CD4-positive, alpha-beta T cell (primary cell): ENCODE results near the gene RILPL1. TPM values are rescaled to one million over a fixed set of nuclear protein-coding genes. Genes with fewer than 3 reads are reported as not detected.
A peak's percentile ranks its signal among the peaks of the same experiment; 100 is the strongest.

ENCODE experiments used
- ATAC-seq: fragments of 200-7000 bp; cut with Tn5 transposase; one replicate; pipeline ENCODE4 v1.10.0; 2022; ENCODE audit warnings: mild to moderate bottlenecking; ENCODE audit not compliant: poor library complexity
- CTCF ChIA-PET: fragments of 350-600 bp; sonication (Branson Sonifier 250); formaldehyde crosslinking; loops from one replicate; lab custom pipeline; 2021; ENCODE audit warnings: antibody characterized with exemption, inconsistent platforms; lab: Charles Lee
- POLR2A ChIA-PET: fragments of 350-600 bp; sonication (Branson Sonifier 250); formaldehyde crosslinking; loops from one replicate; lab custom pipeline; 2021; ENCODE audit warnings: antibody characterized with exemption, inconsistent platforms; lab: Charles Lee
- DNase-seq, 14 experiments: peaks; one replicate each; pipeline ENCODE4 v3.0.0-alpha.2; 2013 to 2020; ENCODE audit warnings: mixed read lengths in 2 of 14
- H3K27ac ChIP-seq, 2 donors: one replicate each; pipeline versions ENCODE4 v1.5.1 to v1.7.0; 2013; ENCODE audit warnings: low read length in 2 of 2, low read depth in 1 of 2, mild to moderate bottlenecking in 1 of 2
- H3K27me3 ChIP-seq, 2 experiments: 1 replicate in 1 of 2; 2 replicates in 1 of 2; pipeline versions ENCODE4 v1.6.1 to v1.7.0; 2013; ENCODE audit warnings: low read length in 2 of 2, control low read depth in 1 of 2, mild to moderate bottlenecking in 1 of 2, moderate library complexity in 1 of 2; ENCODE audit not compliant: insufficient read depth in 2 of 2, control insufficient read depth in 1 of 2
- H3K36me3 ChIP-seq: one replicate; pipeline ENCODE4 v1.6.1; 2013; ENCODE audit warnings: low read length, control low read depth; ENCODE audit not compliant: insufficient read depth
- H3K4me1 ChIP-seq: one replicate; pipeline ENCODE4 v1.6.1; 2013; ENCODE audit warnings: low read length, control low read depth; ENCODE audit not compliant: insufficient read depth
- H3K4me3 ChIP-seq: one replicate; pipeline ENCODE4 v1.5.1; 2013; ENCODE audit warnings: mild to moderate bottlenecking, low read length, moderate library complexity
- H3K9me3 ChIP-seq, 2 experiments: 1 replicate in 1 of 2; 2 replicates in 1 of 2; pipeline versions ENCODE4 v1.6.1 to v1.7.0; 2013; ENCODE audit warnings: low read length in 2 of 2, mild to moderate bottlenecking in 2 of 2, control low read depth in 1 of 2, moderate library complexity in 1 of 2; ENCODE audit not compliant: control insufficient read depth in 1 of 2, insufficient read depth in 1 of 2
- H3K27ac Mint-ChIP-seq: one replicate; pipeline ENCODE4 v1.8.0; 2020; ENCODE audit warnings: mixed read lengths
- H3K27me3 Mint-ChIP-seq: one replicate; pipeline ENCODE4 v1.8.0; 2021; ENCODE audit warnings: mixed read lengths
- H3K36me3 Mint-ChIP-seq: one replicate; pipeline ENCODE4 v1.8.0; 2021; ENCODE audit warnings: low read depth, mixed read lengths
- H3K4me1 Mint-ChIP-seq: one replicate; pipeline ENCODE4 v1.8.0; 2021; ENCODE audit warnings: low read depth, mixed read lengths
- H3K4me3 Mint-ChIP-seq: one replicate; pipeline ENCODE4 v1.8.0; 2020; ENCODE audit warnings: mild to moderate bottlenecking, mixed read lengths
- H3K9me3 Mint-ChIP-seq: one replicate; pipeline ENCODE4 v1.8.0; 2020; ENCODE audit warnings: mixed read lengths
- CTCF ChIP-seq: fragments of 200-600 bp; IDR thresholded peaks from one replicate; pipeline ENCODE4 v1.8.0; 2022; ENCODE audit warnings: antibody characterized with exemption, mild to moderate bottlenecking
- intact Hi-C, 2 experiments: fragments of 100-400 bp; cut with DNase I in 1 of 2; cut with micrococcal nuclease in 1 of 2; formaldehyde crosslinking; loops; one replicate each; pipeline versions ENCODE4 v1.15.1 to v1.9.0; 2023 to 2025; cut with DNase I, micrococcal nuclease
- total RNA-seq, 174 experiments: library from RNA in 2 of 174; stranded (reverse) in 2 of 174; gene quantifications; one replicate each; pipeline ENCODE4 v1.2.3 and lab custom pipeline; 2021 to 2026

Gene RILPL1
- total RNA-seq, 2 experiments from 2014 or later, result 3.3 to 3.4 TPM

- Mint-ChIP-seq H3K9me3 (no peaks in the 10 kb centered on the region), H3K36me3 (peaks cover 4% of the 10 kb centered on the region), H3K27me3 (no peaks in the 10 kb centered on the region), H3K4me1 (peaks cover 18% of the 10 kb centered on the region), H3K4me3 (peak overlapping the region; percentile 95), H3K27ac (peak overlapping the region; percentile 44)
- intact Hi-C loops, result loop anchor here in 1 of 2 experiments (5.0 kb wide), 2 partner anchors 76 to 101 kb away; partner anchors contain the start of gene SNRNP35
- Histone ChIP-seq H3K27me3 (no peaks in the 10 kb centered on the region), H3K27ac (no peak overlapping the region), H3K9me3 (no peaks in the 10 kb centered on the region), H3K36me3 (no peaks in the 10 kb centered on the region), H3K4me1 (peaks cover 23% of the 10 kb centered on the region), H3K4me3 (peak overlapping the region; percentile 67)
- ATAC-seq, result no peak
- ChIA-PET CTCF (no interaction called here), POLR2A (interaction anchor here (0.6 kb wide), 1 partner anchor 150 kb away, joined by 3 read pairs; no protein-coding TSS in a partner anchor)
- no peak for TF ChIP-seq CTCF
- peak in 3 of 14 experiments; percentile 15 to 49 (median 37) for DNase-seq
Measured at GRCh38 chr12:123532808-123533649, 490 bp downstream of the RILPL1 start.

GRCh38 chr12:123532019-123532418, 1.5 kb downstream of the RILPL1 start:
- Histone ChIP-seq H3K27ac (no peak overlapping the region), H3K4me3 (no peak overlapping the region), H3K27me3 (no peaks in the 10 kb centered on the region), H3K36me3 (no peaks in the 10 kb centered on the region), H3K4me1 (peaks cover 23% of the 10 kb centered on the region), H3K9me3 (no peaks in the 10 kb centered on the region)
- DNase-seq (peak in 4 of 14 experiments; percentile 16 to 52 (median 40)), ATAC-seq (no peak)
- ChIA-PET CTCF (no interaction called here), POLR2A (no interaction called here)
- H3K4me3 Mint-ChIP-seq, result peak overlapping the region; percentile 95
- no peak for TF ChIP-seq CTCF
- no peaks in the 10 kb centered on the region for H3K27me3 Mint-ChIP-seq
- H3K9me3 Mint-ChIP-seq, result no peaks in the 10 kb centered on the region
- peak overlapping the region; percentile 44 for H3K27ac Mint-ChIP-seq
- intact Hi-C loops, result loop anchor here in 1 of 2 experiments (5.0 kb wide), 2 partner anchors 75 to 100 kb away; partner anchors contain the start of gene SNRNP35
- H3K36me3 Mint-ChIP-seq, result peaks cover 4% of the 10 kb centered on the region
- peaks cover 18% of the 10 kb centered on the region for H3K4me1 Mint-ChIP-seq

- Mint-ChIP-seq H3K4me1 (peaks cover 18% of the 10 kb centered on the region), H3K9me3 (no peaks in the 10 kb centered on the region), H3K27me3 (no peaks in the 10 kb centered on the region), H3K27ac (no peak overlapping the region), H3K36me3 (peaks cover 4% of the 10 kb centered on the region), H3K4me3 (peak overlapping the region; percentile 52)
- ChIA-PET POLR2A (no interaction called here), CTCF (no interaction called here)
- Histone ChIP-seq H3K36me3 (no peaks in the 10 kb centered on the region), H3K4me3 (no peak overlapping the region), H3K4me1 (peaks cover 23% of the 10 kb centered on the region), H3K27ac (no peak overlapping the region), H3K27me3 (no peaks in the 10 kb centered on the region), H3K9me3 (no peaks in the 10 kb centered on the region)
- intact Hi-C loops, result loop anchor here in 1 of 2 experiments (5.0 kb wide), 2 partner anchors 74 to 99 kb away; partner anchors contain the start of gene SNRNP35
- DNase-seq (no peak), ATAC-seq (no peak)
- no peak for TF ChIP-seq CTCF
Measured at GRCh38 chr12:123531091-123531490, 2.4 kb downstream of the RILPL1 start.
